Ovary (tissue), 9 donors: ENCODE measurements around the gene FIZ1. TPM values are rescaled to one million over a fixed set of nuclear protein-coding genes. Genes with fewer than 3 reads are reported as not detected.

Source experiments
- DNase-seq, 5 donors: peaks; one replicate each; pipeline ENCODE4 v3.0.0-alpha.2; 2019 to 2020
- H3K27ac ChIP-seq, 2 donors: fragments of 200-600 bp; one replicate each; pipeline versions ENCODE4 v1.5.1 to v1.8.0; 2019 to 2022
- H3K27me3 ChIP-seq: fragments of 200-600 bp; one replicate; pipeline ENCODE4 v1.8.0; 2022
- H3K36me3 ChIP-seq: fragments of 200-600 bp; sonication (generic); one replicate; pipeline ENCODE4 v1.5.1; 2019
- H3K4me1 ChIP-seq: one replicate; pipeline ENCODE4 v1.8.1; 2013; ENCODE audit warnings: mild to moderate bottlenecking, moderate library complexity; ENCODE audit not compliant: insufficient read depth
- H3K4me3 ChIP-seq: fragments of 200-600 bp; sonication (generic); one replicate; pipeline ENCODE4 v1.5.1; 2017
- H3K9me3 ChIP-seq, 2 donors: fragments of 200-600 bp in 1 of 2; sonication (generic) in 1 of 2; one replicate each; pipeline versions ENCODE4 v1.5.1 to v1.8.1; 2013 to 2019; ENCODE audit warnings: mild to moderate bottlenecking in 1 of 2, moderate library complexity in 1 of 2
- EP300 ChIP-seq: sonication (generic); formaldehyde crosslinking; IDR thresholded peaks from one replicate; pipeline ENCODE4 v1.6.1; 2017; ENCODE audit warnings: antibody characterized with exemption
- POLR2A ChIP-seq: fragments of 450-650 bp; IDR thresholded peaks from one replicate; pipeline ENCODE4 v1.6.1; 2017; ENCODE audit warnings: antibody characterized with exemption, mild to moderate bottlenecking, moderate library complexity
- WGBS, 3 donors: extraction: QIAGEN DNeasy Blood & Tissue Kit in 1 of 3; methylation state at CpG; one replicate each; pipeline versions ENCODE4 v1.1.5 to v1.1.7; 2013 to 2017; 5-methylcytosine and 5-hydroxymethylcytosine counted together
- intact Hi-C, 4 donors: fragments of 100-400 bp; cut with DNase I; formaldehyde crosslinking; loops; one replicate each; pipeline versions ENCODE4 v1.11.0 to v1.15.1; 2022 to 2023
- polyA plus RNA-seq, 2 donors: library from polyadenylated mRNA; stranded (reverse); fragments of 200-250 nt in 1 of 2; fragments of 350-450 nt in 1 of 2; fragmentation: Illumina TruSeq in 1 of 2; extraction: RNeasy Lipid Tissue Mini Kit (QIAGEN cat#74804) in 1 of 2; gene quantifications; one replicate each; pipeline ENCODE4 v1.2.3, GENCODE V29; 2013 to 2014
- total RNA-seq, 7 donors: library from RNA; depleted of rRNA in 2 of 7; stranded (reverse); fragments of >200 nt in 2 of 7; fragmentation: NEBNext Ultra II Directional in 3 of 7; extraction: Animal tissue kit (Norgen Biotek cat#: 25700) in 3 of 7; gene quantifications; one replicate each; pipeline versions ENCODE4 v1.1.0 to v1.2.4, GENCODE V29; 2016 to 2023
- TF ChIP-seq, protein P1 (sequence below), 3 donors: fragments of 450-650 bp in 2 of 3; fragments of 200-600 bp in 1 of 3; IDR thresholded peaks; one replicate each; pipeline versions ENCODE4 v1.5.1 to v1.8.0; 2016 to 2022; ENCODE audit warnings: antibody characterized with exemption in 3 of 3, mild to moderate bottlenecking in 1 of 3
- donor health status: DM: no; HTN: no; CAD: no; lungs with moderate emphysema.
- donor health status: DM: no; HTN: no; CAD: no.
- donor health status: Bipolar disorder and iron deficiency.
- donor health status: DM: yes; HTN: yes; CAD: no.
- donor health status: DM: no; HTN: no; CAD: no.
- donor health status: DM: yes; HTN: yes; CAD: no.

Gene FIZ1
- total and polyA plus RNA-seq, 9 donors = 3.6 to 22.7 (median 13.4) TPM

DNA sequence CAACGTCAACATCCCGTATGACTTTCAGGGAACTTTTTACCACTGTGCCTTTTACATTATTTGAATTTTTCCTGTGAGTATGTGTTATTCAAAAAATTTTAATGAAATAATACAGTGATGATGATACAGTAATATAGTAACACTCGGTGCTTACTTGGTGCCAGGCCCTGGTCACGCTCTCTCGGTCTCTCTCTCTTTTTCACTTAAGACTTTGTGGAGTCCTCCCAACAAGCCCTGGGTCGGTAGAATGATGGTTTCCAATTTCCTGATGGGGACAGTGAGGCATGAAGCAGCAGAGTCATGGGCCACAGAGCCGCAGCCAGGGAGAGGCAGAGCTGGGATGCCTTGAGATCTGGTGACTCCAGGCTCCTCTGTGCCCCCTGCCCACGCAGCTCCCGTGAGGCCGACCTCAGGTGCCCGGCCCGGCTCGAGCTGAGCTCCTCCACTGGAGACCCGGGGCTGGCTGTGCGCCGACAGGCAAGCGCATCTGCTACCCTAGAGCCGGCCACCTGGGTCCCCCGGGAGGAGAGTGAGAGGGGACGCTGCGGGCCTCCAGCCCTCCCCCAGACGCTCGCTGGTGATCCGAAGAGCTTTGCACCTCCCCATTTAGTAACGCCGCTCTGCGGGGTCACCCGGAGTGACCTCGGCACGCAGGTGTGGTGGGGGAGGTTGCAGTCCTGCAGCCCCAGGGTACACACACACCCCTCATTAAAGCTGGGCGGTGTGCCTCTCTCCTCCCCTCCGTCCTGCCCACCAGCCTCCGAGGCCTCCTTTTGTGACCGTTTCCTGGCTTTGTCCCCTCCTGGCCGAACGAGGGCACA, 49.6 kb downstream of the FIZ1 start:
- intact Hi-C loops = no loop called here
- TF ChIP-seq, protein P1, sequence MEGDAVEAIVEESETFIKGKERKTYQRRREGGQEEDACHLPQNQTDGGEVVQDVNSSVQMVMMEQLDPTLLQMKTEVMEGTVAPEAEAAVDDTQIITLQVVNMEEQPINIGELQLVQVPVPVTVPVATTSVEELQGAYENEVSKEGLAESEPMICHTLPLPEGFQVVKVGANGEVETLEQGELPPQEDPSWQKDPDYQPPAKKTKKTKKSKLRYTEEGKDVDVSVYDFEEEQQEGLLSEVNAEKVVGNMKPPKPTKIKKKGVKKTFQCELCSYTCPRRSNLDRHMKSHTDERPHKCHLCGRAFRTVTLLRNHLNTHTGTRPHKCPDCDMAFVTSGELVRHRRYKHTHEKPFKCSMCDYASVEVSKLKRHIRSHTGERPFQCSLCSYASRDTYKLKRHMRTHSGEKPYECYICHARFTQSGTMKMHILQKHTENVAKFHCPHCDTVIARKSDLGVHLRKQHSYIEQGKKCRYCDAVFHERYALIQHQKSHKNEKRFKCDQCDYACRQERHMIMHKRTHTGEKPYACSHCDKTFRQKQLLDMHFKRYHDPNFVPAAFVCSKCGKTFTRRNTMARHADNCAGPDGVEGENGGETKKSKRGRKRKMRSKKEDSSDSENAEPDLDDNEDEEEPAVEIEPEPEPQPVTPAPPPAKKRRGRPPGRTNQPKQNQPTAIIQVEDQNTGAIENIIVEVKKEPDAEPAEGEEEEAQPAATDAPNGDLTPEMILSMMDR (IDR thresholded peaks at IDR 0.05) = no peak
- no peak for TF ChIP-seq EP300
- no peak for TF ChIP-seq POLR2A
- H3K9me3 ChIP-seq = no peaks in the 10 kb centered on the region
- no peaks in the 10 kb centered on the region for H3K4me1 ChIP-seq
- H3K4me3 ChIP-seq = no peak overlapping the region
- WGBS, 3 donors = 20 to 25% (median 24%) methylated on average over 35 to 36 of the region's 36 CpGs
- H3K36me3 ChIP-seq = no peaks in the 10 kb centered on the region
- no peak overlapping the region for H3K27ac ChIP-seq
- H3K27me3 ChIP-seq = no peaks in the 10 kb centered on the region
- no peak for DNase-seq

DNA sequence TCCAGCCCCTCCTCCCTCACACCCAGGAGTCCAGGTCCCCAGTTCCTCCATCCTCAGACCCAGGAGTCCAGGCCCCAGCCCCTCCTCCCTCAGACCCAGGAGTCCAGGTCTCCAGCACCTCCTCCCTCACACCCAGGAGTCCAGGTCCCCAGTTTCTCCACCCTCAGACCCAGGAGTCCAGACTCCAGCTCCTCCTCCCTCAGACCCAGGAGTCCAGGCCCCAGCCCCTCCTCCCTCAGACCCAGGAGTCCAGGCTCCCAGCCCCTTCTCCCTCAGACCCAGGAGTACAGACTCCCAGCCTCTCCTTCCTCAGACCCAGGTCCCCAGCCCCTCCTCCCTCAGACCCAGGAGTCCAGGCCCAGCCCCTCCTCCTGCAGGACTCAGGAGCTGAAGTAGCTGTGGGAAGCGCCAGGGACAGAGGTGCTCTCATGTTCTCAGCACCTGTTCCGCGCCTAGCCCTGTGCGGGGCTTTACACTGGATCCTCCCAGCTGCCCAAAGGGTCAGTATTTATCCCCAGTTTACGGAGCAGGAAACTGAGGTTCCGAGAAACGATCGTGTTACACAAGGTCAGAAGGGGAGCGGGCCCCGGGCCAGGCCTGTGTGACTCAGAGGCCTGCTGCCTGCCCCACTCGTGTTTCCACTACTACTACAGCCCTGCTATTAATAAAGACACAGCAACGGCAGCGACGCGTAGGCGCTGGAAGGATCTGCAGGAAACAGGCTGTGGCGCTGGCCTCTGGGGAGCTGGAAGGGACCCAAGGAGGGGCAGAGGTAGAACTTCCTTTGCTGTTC, 52.3 kb downstream of the FIZ1 start:
- TF ChIP-seq POLR2A (no peak), EP300 (no peak)
- TF ChIP-seq, protein P1 (IDR thresholded peaks at IDR 0.05) = no peak
- Histone ChIP-seq H3K36me3 (no peaks in the 10 kb centered on the region), H3K27me3 (no peaks in the 10 kb centered on the region)

DNA sequence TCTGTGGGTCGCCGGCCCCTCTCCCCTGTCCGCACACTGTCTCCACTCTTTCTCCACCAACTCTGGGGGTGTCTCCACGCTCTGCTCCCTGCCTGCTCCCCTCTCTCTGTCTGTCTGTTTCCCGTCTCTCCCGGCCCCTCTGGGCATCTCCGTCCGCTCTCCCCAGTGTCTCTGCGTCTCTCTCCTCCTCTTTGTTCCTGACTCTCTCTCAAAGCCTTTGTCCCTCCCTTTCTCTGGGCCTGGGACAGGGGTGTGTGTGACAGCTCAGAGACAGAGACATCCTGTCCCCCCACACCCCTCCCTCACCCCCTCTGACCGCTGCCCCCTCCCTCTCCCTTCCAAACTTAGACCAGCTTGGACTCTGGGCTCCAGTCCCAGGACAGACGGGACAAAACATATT, 53.3 kb downstream of the FIZ1 start:
- intact Hi-C loops = no loop called here
- no peaks in the 10 kb centered on the region for H3K4me1 ChIP-seq
- 49 to 58% (median 58%) methylated on average over 11 of the region's 11 CpGs for WGBS, 3 donors
- no peak overlapping the region for H3K4me3 ChIP-seq
- DNase-seq = no peak
- TF ChIP-seq POLR2A (no peak), EP300 (no peak)
- TF ChIP-seq, protein P1 (IDR thresholded peaks at IDR 0.05) = no peak
- H3K36me3 ChIP-seq = no peaks in the 10 kb centered on the region
- H3K27me3 ChIP-seq = no peaks in the 10 kb centered on the region
- H3K9me3 ChIP-seq = no peaks in the 10 kb centered on the region
- H3K27ac ChIP-seq = no peak overlapping the region

More for the DNA sequence above, 52.3 kb downstream of the FIZ1 start:
- intact Hi-C loops = no loop called here
- no peaks in the 10 kb centered on the region for H3K9me3 ChIP-seq
- no peak overlapping the region for H3K27ac ChIP-seq
- peak in 4 of 5 donors; percentile 43 to 52 (median 52) for DNase-seq
- no peak overlapping the region for H3K4me3 ChIP-seq
- no peaks in the 10 kb centered on the region for H3K4me1 ChIP-seq
- 39 to 47% (median 47%) methylated on average over 17 of the region's 17 CpGs for WGBS, 3 donors

DNA sequence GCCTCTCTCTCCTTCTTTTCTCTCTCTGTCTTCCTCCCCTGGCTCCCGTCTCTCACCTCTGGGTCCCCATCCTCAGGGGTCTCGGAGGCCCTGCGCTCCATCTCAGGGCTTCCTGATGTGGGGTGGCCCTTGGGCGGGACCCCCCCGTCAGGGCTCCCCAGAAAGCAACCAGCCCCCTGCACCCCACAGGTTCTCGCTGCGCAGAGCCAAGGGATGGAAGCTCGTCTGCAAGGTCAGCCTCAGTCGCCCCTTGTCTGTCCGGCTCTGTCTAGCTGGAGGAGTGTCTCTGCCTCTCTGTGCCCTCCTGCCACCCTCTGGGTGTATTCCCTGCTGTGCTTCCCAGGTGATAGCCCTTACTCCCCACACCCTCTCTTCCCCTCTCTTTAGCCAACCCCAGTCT, 53.9 kb downstream of the FIZ1 start, which contains the start of gene SBK3:
TSS of gene SBK3 (minus strand) at position 101 of the 400 bp plus-strand sequence. CDS start at position 101, 0 bp downstream.
- DNase-seq = no peak
- Histone ChIP-seq H3K27me3 (no peaks in the 10 kb centered on the region), H3K9me3 (no peaks in the 10 kb centered on the region), H3K36me3 (no peaks in the 10 kb centered on the region), H3K4me1 (no peaks in the 10 kb centered on the region), H3K27ac (no peak within 1 kb of the TSS), H3K4me3 (no peak within 1 kb of the TSS)
- WGBS, 3 donors = 75 to 81% (median 78%) methylated on average over 10 of the region's 10 CpGs
- TF ChIP-seq, protein P1 (IDR thresholded peaks at IDR 0.05) = no peak
- TF ChIP-seq EP300 (no peak), POLR2A (no peak)
- intact Hi-C loops = no loop called here
